MM.1S (cell line): Measurements from ENCODE around the gene PTPRA.

Experiments
- DNase-seq: peaks from one replicate; pipeline ENCODE4 v3.0.0-alpha.2; 2015
- H2AFZ ChIP-seq: fragments of 300-600 bp; sonication (generic); 2 replicates; pipeline ENCODE4 v1.6.0; 2016; ENCODE audit warnings: antibody characterized with exemption, low read length
- H3F3A ChIP-seq: fragments of 300-600 bp; sonication (generic); 2 replicates; pipeline ENCODE4 v1.6.1; 2016; ENCODE audit warnings: mild to moderate bottlenecking, antibody characterized with exemption, low read length, moderate library complexity, mixed read lengths; ENCODE audit not compliant: insufficient read depth
- H3K27ac ChIP-seq: fragments of 300-600 bp; sonication (generic); 2 replicates; pipeline ENCODE4 v1.5.1; 2016; ENCODE audit warnings: mild to moderate bottlenecking, low read length
- H3K27me3 ChIP-seq: fragments of 300-600 bp; sonication (generic); replicated peaks from 2 replicates; pipeline ENCODE4 v1.6.0; 2016; ENCODE audit warnings: low read length; ENCODE audit not compliant: insufficient read depth
- H3K36me3 ChIP-seq: fragments of 300-600 bp; sonication (generic); replicated peaks from 2 replicates; pipeline ENCODE4 v1.6.1; 2016; ENCODE audit warnings: mild to moderate bottlenecking, low read length, mixed read lengths; ENCODE audit not compliant: insufficient read depth
- H3K4me1 ChIP-seq: fragments of 300-600 bp; sonication (generic); 2 replicates; pipeline ENCODE4 v1.6.1; 2016; ENCODE audit warnings: low read length, mixed read lengths
- H3K4me2 ChIP-seq: fragments of 300-600 bp; sonication (generic); 2 replicates; pipeline ENCODE4 v1.6.0; 2016; ENCODE audit warnings: low read depth, low read length
- H3K4me3 ChIP-seq: fragments of 300-600 bp; sonication (generic); 2 replicates; pipeline ENCODE4 v1.5.1; 2016; ENCODE audit warnings: low read length, mixed read lengths
- H3K79me2 ChIP-seq: fragments of 300-600 bp; sonication (generic); 2 replicates; pipeline ENCODE4 v1.6.1; 2016; ENCODE audit warnings: mixed run types, low read length, mixed read lengths
- H3K9ac ChIP-seq: fragments of 300-600 bp; sonication (generic); 2 replicates; pipeline ENCODE4 v1.6.1; 2016; ENCODE audit warnings: low read length, mixed read lengths
- H3K9me2 ChIP-seq: fragments of 300-600 bp; sonication (generic); replicated peaks from 2 replicates; pipeline ENCODE4 v1.6.1; 2016; ENCODE audit warnings: mild to moderate bottlenecking, low read length, mixed read lengths; ENCODE audit not compliant: insufficient read depth
- H3K9me3 ChIP-seq: fragments of 300-600 bp; sonication (generic); replicated peaks from 2 replicates; pipeline ENCODE4 v1.6.1; 2016; ENCODE audit warnings: mild to moderate bottlenecking, low read length, mixed read lengths; ENCODE audit not compliant: insufficient read depth
- H4K20me1 ChIP-seq: fragments of 300-600 bp; sonication (generic); 2 replicates; pipeline ENCODE4 v1.6.1; 2016; ENCODE audit warnings: mild to moderate bottlenecking, low read length, moderate library complexity, mixed read lengths; ENCODE audit not compliant: insufficient read depth
- CTCF ChIP-seq: fragments of 300-600 bp; sonication (generic); IDR thresholded peaks from 2 replicates; pipeline ENCODE4 v1.5.1; 2016; ENCODE audit warnings: antibody characterized with exemption, low read length, mixed read lengths
- EZH2 ChIP-seq: fragments of 300-600 bp; sonication (generic); optimal IDR thresholded peaks from 2 replicates; pipeline ENCODE3; 2017; ENCODE audit warnings: low read depth, mild to moderate bottlenecking, antibody characterized with exemption, low read length, mixed read lengths
- EZH2phosphoT487 ChIP-seq: fragments of 300-600 bp; sonication (generic); IDR thresholded peaks from 2 replicates; pipeline ENCODE4 v1.6.1; 2018; ENCODE audit warnings: antibody characterized with exemption, low read length

The PTPRA gene

GRCh38 chr20:2920473-2920872 is 47.2 kb downstream of the PTPRA start:
- Histone ChIP-seq H2AFZ (no peak overlapping the region), H3K9me2 (no peaks in the 10 kb centered on the region), H3K27ac (no peak overlapping the region), H3K36me3 (0 out of 2 replicates have a peak, but pooled peaks cover 3% of the 10 kb centered on the region), H3K9ac (no peak overlapping the region), H3K4me2 (no peak overlapping the region), H3K27me3 (no peaks in the 10 kb centered on the region), H3K4me1 (peaks cover 7% of the 10 kb centered on the region), H3K9me3 (no peaks in the 10 kb centered on the region), H3K79me2 (peaks cover 23% of the 10 kb centered on the region; the same call in 1 of the 2 replicates), H4K20me1 (no peaks in the 10 kb centered on the region), H3F3A (0 out of 2 replicates have a peak, but pooled peaks cover 3% of the 10 kb centered on the region), H3K4me3 (no peak overlapping the region)
- no peak for DNase-seq
- TF ChIP-seq EZH2: no peak

GRCh38 chr20:2921506-2921905 is 48.2 kb downstream of the PTPRA start:
- Histone ChIP-seq H3K4me1 (peaks cover 7% of the 10 kb centered on the region), H3K4me3 (no peak overlapping the region), H3K9me2 (no peaks in the 10 kb centered on the region), H3K9ac (no peak overlapping the region), H4K20me1 (no peaks in the 10 kb centered on the region; the same call in 1 of the 2 replicates), H3K36me3 (0 out of 2 replicates have a peak, but pooled peaks cover 3% of the 10 kb centered on the region), H3F3A (0 out of 2 replicates have a peak, but pooled peaks cover 3% of the 10 kb centered on the region), H3K27ac (no peak overlapping the region), H3K9me3 (no peaks in the 10 kb centered on the region), H3K27me3 (no peaks in the 10 kb centered on the region), H2AFZ (no peak overlapping the region), H3K4me2 (no peak overlapping the region), H3K79me2 (peaks cover 15% of the 10 kb centered on the region; the same call in 1 of the 2 replicates)
- DNase-seq: no peak
- TF ChIP-seq EZH2: no peak
- no peak for TF ChIP-seq CTCF
- TF ChIP-seq EZH2phosphoT487: no peak

- DNase-seq: no peak
- no peak overlapping the region for H3K9ac ChIP-seq
- H3K36me3 ChIP-seq: 0 out of 2 replicates have a peak, but pooled peaks cover 3% of the 10 kb centered on the region
- H3K4me1 ChIP-seq: peaks cover 7% of the 10 kb centered on the region
- no peak overlapping the region for H3K4me2 ChIP-seq
- H3K27ac ChIP-seq: no peak overlapping the region
- H4K20me1 ChIP-seq: no peaks in the 10 kb centered on the region; the same call in 1 of the 2 replicates
- no peak overlapping the region for H3K4me3 ChIP-seq
- no peaks in the 10 kb centered on the region for H3K27me3 ChIP-seq
- 0 out of 2 replicates have a peak, but pooled peaks cover 3% of the 10 kb centered on the region for H3F3A ChIP-seq
- H3K79me2 ChIP-seq: peaks cover 15% of the 10 kb centered on the region; the same call in 1 of the 2 replicates
- H3K9me2 ChIP-seq: no peaks in the 10 kb centered on the region
- no peak for TF ChIP-seq EZH2phosphoT487
- no peak for TF ChIP-seq CTCF
- no peak for TF ChIP-seq EZH2
- no peaks in the 10 kb centered on the region for H3K9me3 ChIP-seq
- H2AFZ ChIP-seq: no peak overlapping the region
These were observed 49.7 kb downstream of the PTPRA start for GRCh38 chr20:2922957-2923356.

- Histone ChIP-seq H4K20me1 (no peaks in the 10 kb centered on the region; the same call in 1 of the 2 replicates), H3K79me2 (peaks cover 12% of the 10 kb centered on the region), H2AFZ (no peak overlapping the region), H3K9me3 (no peaks in the 10 kb centered on the region), H3K9me2 (no peaks in the 10 kb centered on the region), H3K27me3 (no peaks in the 10 kb centered on the region), H3K9ac (no peak overlapping the region), H3K4me3 (no peak overlapping the region), H3K27ac (no peak overlapping the region), H3K36me3 (no peaks in the 10 kb centered on the region), H3F3A (no peaks in the 10 kb centered on the region), H3K4me2 (no peak overlapping the region), H3K4me1 (no peaks in the 10 kb centered on the region)
- TF ChIP-seq CTCF: no peak
- TF ChIP-seq EZH2phosphoT487: no peak
- DNase-seq: no peak
These were observed 57.3 kb downstream of the PTPRA start for GRCh38 chr20:2930538-2930937.
